GM12801 (cell line): Measurements from ENCODE around the gene SAPCD1.

ENCODE experiments used
- TF ChIP-seq, protein P1 (sequence below): IDR thresholded peaks from one replicate; pipeline ENCODE4 v1.5.1; 2011; ENCODE audit warnings: control low read depth; ENCODE audit not compliant: insufficient read length; ENCODE audit errors: extremely low read depth

The SAPCD1 gene

DNA sequence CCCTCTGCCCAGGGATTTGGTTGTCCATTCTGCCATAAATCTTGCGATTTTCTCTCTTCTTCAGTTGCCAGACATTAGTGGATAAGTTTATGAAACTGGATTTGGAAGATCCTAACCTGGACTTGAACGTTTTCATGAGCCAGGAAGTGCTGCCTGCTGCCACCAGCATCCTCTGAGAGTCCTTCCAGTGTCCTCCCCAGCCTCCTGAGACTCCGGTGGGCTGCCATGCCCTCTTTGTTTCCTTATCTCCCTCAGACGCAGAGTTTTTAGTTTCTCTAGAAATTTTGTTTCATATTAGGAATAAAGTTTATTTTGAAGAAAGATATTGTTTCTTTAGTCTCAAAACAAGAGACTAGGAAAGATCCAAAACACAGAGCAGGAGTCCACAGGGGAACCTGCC lies at the start of gene SAPCD1:
SAPCD1 (plus strand) TSS at position 301 of the 400 bp plus-strand sequence. CDS start 399 bp downstream, outside the sequence.
- TF ChIP-seq, protein P1, sequence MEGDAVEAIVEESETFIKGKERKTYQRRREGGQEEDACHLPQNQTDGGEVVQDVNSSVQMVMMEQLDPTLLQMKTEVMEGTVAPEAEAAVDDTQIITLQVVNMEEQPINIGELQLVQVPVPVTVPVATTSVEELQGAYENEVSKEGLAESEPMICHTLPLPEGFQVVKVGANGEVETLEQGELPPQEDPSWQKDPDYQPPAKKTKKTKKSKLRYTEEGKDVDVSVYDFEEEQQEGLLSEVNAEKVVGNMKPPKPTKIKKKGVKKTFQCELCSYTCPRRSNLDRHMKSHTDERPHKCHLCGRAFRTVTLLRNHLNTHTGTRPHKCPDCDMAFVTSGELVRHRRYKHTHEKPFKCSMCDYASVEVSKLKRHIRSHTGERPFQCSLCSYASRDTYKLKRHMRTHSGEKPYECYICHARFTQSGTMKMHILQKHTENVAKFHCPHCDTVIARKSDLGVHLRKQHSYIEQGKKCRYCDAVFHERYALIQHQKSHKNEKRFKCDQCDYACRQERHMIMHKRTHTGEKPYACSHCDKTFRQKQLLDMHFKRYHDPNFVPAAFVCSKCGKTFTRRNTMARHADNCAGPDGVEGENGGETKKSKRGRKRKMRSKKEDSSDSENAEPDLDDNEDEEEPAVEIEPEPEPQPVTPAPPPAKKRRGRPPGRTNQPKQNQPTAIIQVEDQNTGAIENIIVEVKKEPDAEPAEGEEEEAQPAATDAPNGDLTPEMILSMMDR: no peak

DNA sequence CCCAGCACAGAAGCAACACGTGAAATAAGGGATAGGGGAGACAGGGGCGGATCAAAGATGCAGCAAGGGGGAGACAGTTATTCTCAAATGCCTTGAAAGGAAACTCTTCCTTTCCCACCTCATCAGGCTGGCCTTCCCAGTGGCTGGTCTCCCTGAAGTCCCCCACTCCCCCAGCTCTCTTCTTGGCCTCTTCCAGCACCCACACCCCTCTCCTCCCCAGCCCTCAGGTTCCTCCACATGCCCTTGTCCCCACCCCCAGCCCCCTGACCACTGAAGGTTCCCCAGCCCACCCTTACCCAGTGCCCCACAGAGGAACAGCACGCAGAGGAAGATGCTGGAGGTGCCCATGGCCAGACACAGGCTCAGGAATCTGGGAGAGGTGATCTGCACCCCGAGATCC lies 49.0 kb upstream of the SAPCD1 start:
- TF ChIP-seq, protein P1: no peak

DNA sequence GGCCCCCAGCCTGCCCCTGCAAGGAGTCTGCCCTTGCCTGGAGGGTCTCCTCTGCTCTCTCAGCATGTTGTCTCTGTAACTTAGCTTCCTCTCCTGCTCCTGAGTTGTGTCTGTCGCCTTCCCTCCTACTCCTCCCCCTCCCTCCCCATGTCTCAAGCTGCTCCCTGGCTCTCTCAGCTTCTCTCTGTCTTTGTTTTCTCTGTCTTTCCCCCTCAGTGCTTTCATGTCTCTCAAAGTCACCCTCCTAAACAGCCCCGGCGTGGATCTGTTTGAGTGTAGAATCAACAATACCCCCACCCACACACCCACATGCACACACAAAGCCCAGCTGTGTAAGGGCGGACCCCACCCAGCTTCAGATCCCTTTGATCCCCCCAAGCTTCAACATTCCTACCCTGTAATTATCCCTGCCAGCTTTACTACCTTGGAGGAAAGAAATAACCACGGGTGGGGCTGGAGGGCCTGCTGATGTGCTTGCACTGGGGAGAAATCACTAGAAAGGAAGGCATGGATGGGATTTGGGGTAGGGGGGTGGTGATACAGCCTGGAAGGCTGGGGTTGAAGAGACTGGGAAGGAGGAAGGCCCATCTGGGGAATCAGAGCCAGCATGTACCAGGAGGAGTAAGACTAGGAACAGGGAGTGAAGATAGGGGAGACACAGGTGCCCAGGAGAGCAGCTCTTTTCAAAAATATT lies 48.3 kb upstream of the SAPCD1 start:
- TF ChIP-seq, protein P1: no peak

DNA sequence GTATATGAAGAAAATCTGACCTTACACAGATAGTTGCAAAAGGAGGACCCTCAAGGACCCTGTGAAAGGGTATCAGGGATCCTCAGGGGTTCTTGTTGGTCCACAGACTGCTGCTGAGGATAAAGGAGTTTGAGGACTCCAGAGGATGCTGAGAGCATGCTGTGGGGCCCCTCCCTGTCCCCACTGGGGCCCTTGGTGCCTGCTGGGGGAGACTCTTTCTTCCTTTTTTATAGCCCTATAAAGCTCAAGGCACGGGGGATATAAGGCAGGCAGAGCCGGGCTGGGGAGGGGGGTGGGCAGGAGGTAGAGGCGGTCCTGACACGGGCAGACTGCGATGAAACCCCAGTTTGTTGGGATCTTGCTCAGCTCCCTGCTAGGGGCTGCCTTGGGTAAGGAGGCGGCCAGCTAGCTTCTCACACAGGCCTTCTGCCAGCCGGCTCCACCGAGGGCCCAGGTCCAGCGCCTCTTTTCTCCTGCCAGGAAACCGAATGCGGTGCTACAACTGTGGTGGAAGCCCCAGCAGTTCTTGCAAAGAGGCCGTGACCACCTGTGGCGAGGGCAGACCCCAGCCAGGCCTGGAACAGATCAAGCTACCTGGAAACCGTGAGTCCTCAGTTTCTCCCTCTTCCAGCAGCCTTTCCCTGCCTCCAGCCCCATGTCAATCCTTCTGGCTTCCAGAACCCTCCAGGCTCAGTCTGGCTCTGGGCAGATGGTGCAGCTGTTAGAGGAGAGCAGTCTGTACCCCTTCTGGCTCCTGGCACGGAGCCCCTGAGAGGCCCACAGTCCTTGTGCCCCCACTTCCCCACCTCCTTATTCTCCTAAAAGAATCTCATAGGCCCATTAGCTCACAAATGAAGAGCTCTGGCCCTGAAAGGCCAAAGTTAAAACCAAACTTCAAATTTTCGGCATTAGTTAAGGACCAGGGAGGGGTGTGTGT lies 47.2 kb upstream of the SAPCD1 start, which contains the start of gene LY6G6D:
LY6G6D (plus strand) TSS at position 327 of the 937 bp plus-strand sequence; CDS start at position 335, 8 bp downstream.
- TF ChIP-seq, protein P1: no peak

DNA sequence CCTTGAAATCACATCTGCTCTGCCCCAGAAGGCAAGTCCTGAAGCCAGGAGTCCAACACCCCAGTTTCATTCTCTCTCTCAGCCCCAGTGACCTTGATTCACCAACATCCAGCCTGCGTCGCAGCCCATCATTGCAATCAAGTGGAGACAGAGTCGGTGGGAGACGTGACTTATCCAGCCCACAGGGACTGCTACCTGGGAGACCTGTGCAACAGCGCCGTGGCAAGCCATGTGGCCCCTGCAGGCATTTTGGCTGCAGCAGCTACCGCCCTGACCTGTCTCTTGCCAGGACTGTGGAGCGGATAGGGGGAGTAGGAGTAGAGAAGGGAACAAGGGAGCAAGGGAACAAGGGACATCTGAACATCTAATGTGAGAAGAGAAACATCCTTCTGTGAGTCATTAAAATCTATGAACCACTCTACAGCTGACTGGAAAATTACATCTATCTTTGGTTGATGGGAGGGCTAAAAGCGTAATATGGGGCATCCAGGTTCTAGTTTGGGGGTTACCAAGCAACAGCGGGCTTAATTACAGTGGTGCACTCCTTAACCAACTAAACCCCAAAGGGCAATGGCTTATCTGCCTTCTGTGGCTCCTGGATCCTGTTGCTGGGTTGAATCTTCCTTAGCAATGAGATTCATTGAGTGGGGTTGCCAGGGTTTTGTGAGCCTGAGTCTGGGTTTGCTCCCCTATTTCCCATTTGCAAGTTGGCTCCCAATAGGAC lies 44.8 kb upstream of the SAPCD1 start:
- TF ChIP-seq, protein P1: no peak

DNA sequence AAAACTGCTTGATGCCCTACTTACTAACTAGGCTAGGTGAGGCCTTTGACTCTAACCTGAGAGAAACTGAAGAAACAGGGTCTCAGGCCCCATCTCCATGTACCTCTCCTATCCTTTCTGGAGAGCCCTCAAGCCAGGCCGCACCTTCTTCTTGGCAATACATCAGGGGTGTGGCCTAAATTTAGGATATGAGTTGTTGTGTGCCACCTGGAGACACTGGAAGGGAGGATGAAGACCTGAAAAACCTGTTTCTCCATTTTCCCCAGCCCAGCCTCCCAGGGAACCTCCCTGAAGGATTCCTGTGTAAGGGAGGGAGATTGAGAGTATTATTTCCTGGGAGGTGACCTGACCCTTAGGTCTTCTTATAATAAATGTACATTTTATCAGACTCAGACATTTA lies 44.2 kb upstream of the SAPCD1 start:
- TF ChIP-seq, protein P1: no peak

DNA sequence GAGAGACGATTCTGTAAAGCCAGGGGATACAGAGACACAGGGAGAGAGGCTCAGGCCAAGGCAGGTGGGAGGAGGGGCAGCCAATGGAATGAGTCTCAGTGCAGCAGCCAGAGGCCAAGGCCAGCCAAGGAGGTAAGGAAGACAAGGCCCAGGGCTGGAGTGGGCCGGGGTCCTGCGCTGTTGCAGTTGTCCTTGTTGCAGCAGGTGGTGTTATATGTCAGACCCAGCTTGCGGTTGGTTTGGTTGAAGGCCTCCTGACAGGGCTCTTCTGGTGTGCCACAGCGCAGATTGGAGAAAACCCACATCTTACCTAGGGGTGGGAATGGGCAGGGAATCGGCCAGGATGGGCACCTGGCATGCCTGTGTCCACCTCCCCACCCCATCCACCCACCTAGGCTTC lies 43.5 kb upstream of the SAPCD1 start:
- TF ChIP-seq, protein P1: no peak
